Neural cell (in vitro differentiated cells): ENCODE measurements around the gene REM2.

ENCODE experiments used
- EP300 ChIP-seq: fragments of 450-650 bp; conservative IDR thresholded peaks from 2 replicates; pipeline ENCODE4 v1.6.1; 2014; ENCODE audit warnings: antibody characterized with exemption, mild to moderate bottlenecking, moderate library complexity; ENCODE audit not compliant: poor library complexity, severe bottlenecking
- MXI1 ChIP-seq: fragments of 450-650 bp; conservative IDR thresholded peaks from 2 replicates; pipeline ENCODE4 v1.6.1; 2014; ENCODE audit warnings: antibody characterized with exemption, mild to moderate bottlenecking; ENCODE audit not compliant: poor library complexity, severe bottlenecking
- POLR2AphosphoS5 ChIP-seq: IDR thresholded peaks from 2 replicates; pipeline ENCODE4 v1.6.1; 2012
- RAD21 ChIP-seq: fragments of 450-650 bp; conservative IDR thresholded peaks from 2 replicates; pipeline ENCODE4 v1.6.1; 2014; ENCODE audit warnings: antibody characterized with exemption, mild to moderate bottlenecking, moderate library complexity
- REST ChIP-seq: IDR thresholded peaks from 2 replicates; pipeline ENCODE4 v1.6.1; 2012; ENCODE audit warnings: borderline replicate concordance
- TAF1 ChIP-seq: IDR thresholded peaks from 2 replicates; pipeline ENCODE4 v1.6.1; 2012; ENCODE audit warnings: low read depth
- TF ChIP-seq, protein P1 (sequence below): fragments of 450-650 bp; IDR thresholded peaks from 2 replicates; pipeline ENCODE4 v1.5.1; 2014; ENCODE audit warnings: antibody characterized with exemption, mild to moderate bottlenecking, moderate library complexity; ENCODE audit not compliant: poor library complexity, severe bottlenecking

GRCh38 chr14:22856428-22856827 is 26.6 kb upstream of the REM2 start:
- TF ChIP-seq, protein P1, sequence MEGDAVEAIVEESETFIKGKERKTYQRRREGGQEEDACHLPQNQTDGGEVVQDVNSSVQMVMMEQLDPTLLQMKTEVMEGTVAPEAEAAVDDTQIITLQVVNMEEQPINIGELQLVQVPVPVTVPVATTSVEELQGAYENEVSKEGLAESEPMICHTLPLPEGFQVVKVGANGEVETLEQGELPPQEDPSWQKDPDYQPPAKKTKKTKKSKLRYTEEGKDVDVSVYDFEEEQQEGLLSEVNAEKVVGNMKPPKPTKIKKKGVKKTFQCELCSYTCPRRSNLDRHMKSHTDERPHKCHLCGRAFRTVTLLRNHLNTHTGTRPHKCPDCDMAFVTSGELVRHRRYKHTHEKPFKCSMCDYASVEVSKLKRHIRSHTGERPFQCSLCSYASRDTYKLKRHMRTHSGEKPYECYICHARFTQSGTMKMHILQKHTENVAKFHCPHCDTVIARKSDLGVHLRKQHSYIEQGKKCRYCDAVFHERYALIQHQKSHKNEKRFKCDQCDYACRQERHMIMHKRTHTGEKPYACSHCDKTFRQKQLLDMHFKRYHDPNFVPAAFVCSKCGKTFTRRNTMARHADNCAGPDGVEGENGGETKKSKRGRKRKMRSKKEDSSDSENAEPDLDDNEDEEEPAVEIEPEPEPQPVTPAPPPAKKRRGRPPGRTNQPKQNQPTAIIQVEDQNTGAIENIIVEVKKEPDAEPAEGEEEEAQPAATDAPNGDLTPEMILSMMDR = no peak
- TF ChIP-seq POLR2AphosphoS5 (no peak), REST (no peak), EP300 (no peak), RAD21 (no peak), MXI1 (no peak), TAF1 (no peak)
